MM.1S (cell line): ENCODE results near the gene CEP70.

Source experiments
- CTCF ChIP-seq: fragments of 300-600 bp; sonication (generic); IDR thresholded peaks from 2 replicates; pipeline ENCODE4 v1.5.1; 2016; ENCODE audit warnings: antibody characterized with exemption, low read length, mixed read lengths
- EZH2 ChIP-seq: fragments of 300-600 bp; sonication (generic); optimal IDR thresholded peaks from 2 replicates; pipeline ENCODE3; 2017; ENCODE audit warnings: low read depth, mild to moderate bottlenecking, antibody characterized with exemption, low read length, mixed read lengths

GRCh38 chr3:138497021-138497420 is 97.0 kb downstream of the CEP70 start:
- TF ChIP-seq EZH2, result no peak
- TF ChIP-seq CTCF, result no peak
